Measurements from ENCODE around the gene ELOVL4. TPM values are rescaled to one million over a fixed set of nuclear protein-coding genes. Genes with fewer than 3 reads are reported as not detected.

The ELOVL4 gene
- polyA plus RNA-seq, 1 donor (not counting 4 experiments of a cell fraction or from before 2014, with no cell fraction given) = 6.1 TPM

DNA sequence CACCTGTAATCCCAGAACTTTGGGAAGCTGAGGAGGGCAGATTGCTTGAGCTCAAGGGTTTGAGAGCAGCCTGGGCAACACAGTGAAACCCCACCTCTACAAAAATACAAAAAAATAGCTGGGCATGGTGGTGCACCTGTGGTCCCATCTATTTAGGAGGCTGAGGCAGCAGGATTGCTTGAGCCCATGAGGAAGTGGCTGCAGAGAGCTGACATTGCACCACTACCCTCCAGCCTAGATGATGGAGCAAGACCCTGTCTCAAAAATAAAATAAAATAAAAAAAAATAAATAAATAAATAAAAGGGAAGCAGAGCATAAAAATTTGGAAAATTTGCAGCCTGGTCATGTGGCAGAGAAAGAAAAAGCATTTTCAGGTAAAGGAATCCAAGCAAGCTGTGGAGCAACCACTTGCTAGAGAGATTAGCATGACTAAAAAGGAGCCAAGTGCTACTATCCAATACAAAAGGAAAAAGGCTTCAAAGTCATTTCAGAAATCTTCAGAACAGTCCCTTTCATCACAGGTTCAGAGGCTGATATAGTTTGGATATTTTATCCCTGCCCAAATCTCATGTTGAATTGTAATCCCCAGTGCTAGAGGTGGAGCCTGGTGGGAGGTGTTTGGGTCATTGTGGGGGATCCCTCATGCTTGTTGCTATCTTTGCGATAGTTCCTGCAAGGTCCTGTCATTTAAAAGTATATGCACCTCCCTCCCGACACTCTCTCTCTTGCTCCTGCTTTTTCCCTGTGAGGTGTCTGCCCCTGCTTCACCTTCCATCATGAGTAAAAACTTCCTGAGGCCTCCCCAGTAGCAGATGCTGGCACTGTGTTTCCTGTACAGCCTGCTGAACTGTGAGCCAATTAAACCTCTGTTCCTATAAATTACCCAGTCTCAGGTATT, 45.9 kb upstream of the ELOVL4 start:
- Histone ChIP-seq H3K4me1 (ENCODE audit: control insufficient read depth, extremely low read depth, insufficient read depth, low read length) (no peaks in the 10 kb centered on the region), H4K20me1 (ENCODE audit: control insufficient read depth, extremely low read depth, insufficient read depth, low read length) (no peaks in the 10 kb centered on the region), H3K27ac (ENCODE audit: control insufficient read depth, insufficient read depth, low read length) (no peak overlapping the region), H3K79me2 (ENCODE audit: control insufficient read depth, insufficient read depth, low read length) (no peaks in the 10 kb centered on the region), H3K9ac (ENCODE audit: control insufficient read depth, extremely low read depth, insufficient read depth, low read length) (no peak overlapping the region), H3K9me1 (ENCODE audit: control insufficient read depth, extremely low read depth, insufficient read depth, low read length) (no peaks in the 10 kb centered on the region), H3K27me3 (ENCODE audit: control insufficient read depth, extremely low read depth, insufficient read depth, low read length) (no peaks in the 10 kb centered on the region), H2AFZ (ENCODE audit: control insufficient read depth, low read length) (no peak overlapping the region), H3K9me3 (ENCODE audit: control insufficient read depth, low read depth, low read length) (no peaks in the 10 kb centered on the region), H3K4me3 (ENCODE audit: control insufficient read depth in 2 of 3, extremely low read depth in 1 of 3, insufficient read depth in 2 of 3, low read depth in 1 of 3, low read length in 3 of 3) (no peak overlapping the region), H3K4me2 (ENCODE audit: control insufficient read depth, extremely low read depth, insufficient read depth, low read depth, low read length) (no peak overlapping the region), H3K36me3 (ENCODE audit: control insufficient read depth in 2 of 2, extremely low read depth in 1 of 2, insufficient read depth in 2 of 2, low read length in 2 of 2) (no peaks in the 10 kb centered on the region)
- TF ChIP-seq EZH2 (IDR thresholded peaks at IDR 0.05; ENCODE audit: low read length) = no peak
- TF ChIP-seq, protein P1, sequence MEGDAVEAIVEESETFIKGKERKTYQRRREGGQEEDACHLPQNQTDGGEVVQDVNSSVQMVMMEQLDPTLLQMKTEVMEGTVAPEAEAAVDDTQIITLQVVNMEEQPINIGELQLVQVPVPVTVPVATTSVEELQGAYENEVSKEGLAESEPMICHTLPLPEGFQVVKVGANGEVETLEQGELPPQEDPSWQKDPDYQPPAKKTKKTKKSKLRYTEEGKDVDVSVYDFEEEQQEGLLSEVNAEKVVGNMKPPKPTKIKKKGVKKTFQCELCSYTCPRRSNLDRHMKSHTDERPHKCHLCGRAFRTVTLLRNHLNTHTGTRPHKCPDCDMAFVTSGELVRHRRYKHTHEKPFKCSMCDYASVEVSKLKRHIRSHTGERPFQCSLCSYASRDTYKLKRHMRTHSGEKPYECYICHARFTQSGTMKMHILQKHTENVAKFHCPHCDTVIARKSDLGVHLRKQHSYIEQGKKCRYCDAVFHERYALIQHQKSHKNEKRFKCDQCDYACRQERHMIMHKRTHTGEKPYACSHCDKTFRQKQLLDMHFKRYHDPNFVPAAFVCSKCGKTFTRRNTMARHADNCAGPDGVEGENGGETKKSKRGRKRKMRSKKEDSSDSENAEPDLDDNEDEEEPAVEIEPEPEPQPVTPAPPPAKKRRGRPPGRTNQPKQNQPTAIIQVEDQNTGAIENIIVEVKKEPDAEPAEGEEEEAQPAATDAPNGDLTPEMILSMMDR (optimal IDR thresholded peaks at IDR 0.05 in 1 of 3, IDR thresholded peaks at IDR 0.05 in 1 of 3, conservative IDR thresholded peaks at IDR 0.05 in 1 of 3; ENCODE audit: extremely low read depth in 1 of 3, insufficient read depth in 2 of 3, low read length in 3 of 3) = no peak
- dilution Hi-C loops (cut with MboI; ENCODE audit: extremely low pct_ligation_motif_present, low sequenced_read_pairs) = no loop called here
- DNase-seq (ENCODE audit: low read depth, low spot score) = no peak
- no peak for FAIRE-seq

DNA sequence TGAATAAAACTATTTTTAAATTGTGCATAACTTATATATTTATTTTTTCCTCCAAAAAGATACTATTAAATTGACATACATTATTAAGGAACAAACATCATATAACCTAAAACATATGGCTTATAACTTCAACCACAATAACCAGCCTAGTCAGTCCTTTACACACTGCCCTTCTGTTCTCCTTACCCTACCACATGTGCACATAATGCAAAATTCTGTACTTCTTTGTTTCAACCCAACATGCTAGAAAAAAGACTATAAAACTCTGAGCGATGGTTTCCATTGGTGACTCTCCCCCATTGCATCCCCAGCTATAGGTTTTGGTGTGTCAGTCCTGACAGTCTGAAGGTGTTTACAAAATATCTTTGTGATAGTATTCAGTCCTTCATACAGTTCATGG, 42.3 kb upstream of the ELOVL4 start:
- Histone ChIP-seq H3K79me2 (ENCODE audit: control insufficient read depth, insufficient read depth, low read length) (no peaks in the 10 kb centered on the region), H3K9me3 (ENCODE audit: control insufficient read depth, low read depth, low read length) (no peaks in the 10 kb centered on the region), H3K4me3 (ENCODE audit: control insufficient read depth in 2 of 3, extremely low read depth in 1 of 3, insufficient read depth in 2 of 3, low read depth in 1 of 3, low read length in 3 of 3) (no peak overlapping the region), H3K36me3 (ENCODE audit: control insufficient read depth in 2 of 2, extremely low read depth in 1 of 2, insufficient read depth in 2 of 2, low read length in 2 of 2) (no peaks in the 10 kb centered on the region), H3K4me2 (ENCODE audit: control insufficient read depth, extremely low read depth, insufficient read depth, low read depth, low read length) (no peak overlapping the region), H3K27me3 (ENCODE audit: control insufficient read depth, extremely low read depth, insufficient read depth, low read length) (no peaks in the 10 kb centered on the region), H4K20me1 (ENCODE audit: control insufficient read depth, extremely low read depth, insufficient read depth, low read length) (no peaks in the 10 kb centered on the region), H3K9me1 (ENCODE audit: control insufficient read depth, extremely low read depth, insufficient read depth, low read length) (no peaks in the 10 kb centered on the region), H3K9ac (ENCODE audit: control insufficient read depth, extremely low read depth, insufficient read depth, low read length) (no peak overlapping the region), H3K4me1 (ENCODE audit: control insufficient read depth, extremely low read depth, insufficient read depth, low read length) (peaks cover 2% of the 10 kb centered on the region), H2AFZ (ENCODE audit: control insufficient read depth, low read length) (no peak overlapping the region), H3K27ac (ENCODE audit: control insufficient read depth, insufficient read depth, low read length) (no peak overlapping the region)
- DNase-seq (ENCODE audit: low read depth, low spot score) = no peak
- TF ChIP-seq, protein P1 (optimal IDR thresholded peaks at IDR 0.05 in 1 of 3, IDR thresholded peaks at IDR 0.05 in 1 of 3, conservative IDR thresholded peaks at IDR 0.05 in 1 of 3; ENCODE audit: extremely low read depth in 1 of 3, insufficient read depth in 2 of 3, low read length in 3 of 3) = no peak
- no peak for TF ChIP-seq EZH2 (IDR thresholded peaks at IDR 0.05; ENCODE audit: low read length)
- dilution Hi-C loops (cut with MboI; ENCODE audit: extremely low pct_ligation_motif_present, low sequenced_read_pairs) = no loop called here
- FAIRE-seq = no peak
